ENCODE data around the gene TMEM248.

TMEM248 gene

GRCh38 chr7:66903360-66904062 lies 17.5 kb upstream of the TMEM248 start:
- TF ChIP-seq CTCF (conservative IDR thresholded peaks at IDR 0.05; ENCODE audit: low read depth, low read length) = no peak
- Histone ChIP-seq H4K20me1 (ENCODE audit: insufficient read depth) (no peaks in the 10 kb centered on the region), H2AFZ (ENCODE audit: low read depth) (no peak overlapping the region), H3K36me3 (ENCODE audit: insufficient read depth) (no peaks in the 10 kb centered on the region), H3K79me2 (ENCODE audit: insufficient read depth, low read depth) (no peaks in the 10 kb centered on the region), H3K4me3 (IDR thresholded peaks at IDR 0.05; ENCODE audit: insufficient read depth, low read depth, low read length) (no peak overlapping the region), H3K9ac (no peak overlapping the region), H3K4me1 (ENCODE audit: low read depth, poor library complexity, severe bottlenecking) (no peaks in the 10 kb centered on the region), H3K27me3 (ENCODE audit: insufficient read depth, low read depth) (no peaks in the 10 kb centered on the region), H3K4me2 (no peak overlapping the region), H3K27ac (no peak overlapping the region)

- Histone ChIP-seq H2AFZ (ENCODE audit: low read depth) (no peak overlapping the region), H3K27me3 (ENCODE audit: insufficient read depth, low read depth) (no peaks in the 10 kb centered on the region), H3K27ac (no peak overlapping the region), H3K4me3 (IDR thresholded peaks at IDR 0.05; ENCODE audit: insufficient read depth, low read depth, low read length) (no peak overlapping the region), H4K20me1 (ENCODE audit: insufficient read depth) (no peaks in the 10 kb centered on the region), H3K9ac (no peak overlapping the region), H3K4me2 (no peak overlapping the region), H3K36me3 (ENCODE audit: insufficient read depth) (no peaks in the 10 kb centered on the region), H3K79me2 (ENCODE audit: insufficient read depth, low read depth) (no peaks in the 10 kb centered on the region), H3K4me1 (ENCODE audit: low read depth, poor library complexity, severe bottlenecking) (no peaks in the 10 kb centered on the region)
- TF ChIP-seq CTCF (conservative IDR thresholded peaks at IDR 0.05; ENCODE audit: low read depth, low read length) = no peak
Measured at GRCh38 chr7:66904063-66904593, 16.9 kb upstream of the TMEM248 start.

- Histone ChIP-seq H3K36me3 (ENCODE audit: insufficient read depth) (no peaks in the 10 kb centered on the region), H3K27me3 (ENCODE audit: insufficient read depth, low read depth) (no peaks in the 10 kb centered on the region), H3K4me1 (ENCODE audit: low read depth, poor library complexity, severe bottlenecking) (no peaks in the 10 kb centered on the region), H4K20me1 (ENCODE audit: insufficient read depth) (no peaks in the 10 kb centered on the region), H3K4me3 (IDR thresholded peaks at IDR 0.05; ENCODE audit: insufficient read depth, low read depth, low read length) (no peak overlapping the region), H3K27ac (no peak overlapping the region), H3K9ac (no peak overlapping the region), H3K79me2 (ENCODE audit: insufficient read depth, low read depth) (no peaks in the 10 kb centered on the region), H3K4me2 (no peak overlapping the region), H2AFZ (ENCODE audit: low read depth) (no peak overlapping the region)
- no peak for TF ChIP-seq CTCF (conservative IDR thresholded peaks at IDR 0.05; ENCODE audit: low read depth, low read length)
Measured at GRCh38 chr7:66905278-66905677, 15.7 kb upstream of the TMEM248 start.

GRCh38 chr7:66905689-66906088 lies 15.3 kb upstream of the TMEM248 start:
- Histone ChIP-seq H3K27ac (no peak overlapping the region), H3K79me2 (ENCODE audit: insufficient read depth, low read depth) (no peaks in the 10 kb centered on the region), H2AFZ (ENCODE audit: low read depth) (no peak overlapping the region), H4K20me1 (ENCODE audit: insufficient read depth) (no peaks in the 10 kb centered on the region), H3K4me3 (IDR thresholded peaks at IDR 0.05; ENCODE audit: insufficient read depth, low read depth, low read length) (no peak overlapping the region), H3K4me1 (ENCODE audit: low read depth, poor library complexity, severe bottlenecking) (no peaks in the 10 kb centered on the region), H3K9ac (no peak overlapping the region), H3K36me3 (ENCODE audit: insufficient read depth) (no peaks in the 10 kb centered on the region), H3K4me2 (no peak overlapping the region), H3K27me3 (ENCODE audit: insufficient read depth, low read depth) (no peaks in the 10 kb centered on the region)
- TF ChIP-seq CTCF (conservative IDR thresholded peaks at IDR 0.05; ENCODE audit: low read depth, low read length) = peak; percentile 35; the same call in 1 of the 2 replicates
